ENCODE data around the gene NR2F1.
A peak's percentile ranks its signal among the peaks of the same experiment; 100 is the strongest.

NR2F1 gene

DNA sequence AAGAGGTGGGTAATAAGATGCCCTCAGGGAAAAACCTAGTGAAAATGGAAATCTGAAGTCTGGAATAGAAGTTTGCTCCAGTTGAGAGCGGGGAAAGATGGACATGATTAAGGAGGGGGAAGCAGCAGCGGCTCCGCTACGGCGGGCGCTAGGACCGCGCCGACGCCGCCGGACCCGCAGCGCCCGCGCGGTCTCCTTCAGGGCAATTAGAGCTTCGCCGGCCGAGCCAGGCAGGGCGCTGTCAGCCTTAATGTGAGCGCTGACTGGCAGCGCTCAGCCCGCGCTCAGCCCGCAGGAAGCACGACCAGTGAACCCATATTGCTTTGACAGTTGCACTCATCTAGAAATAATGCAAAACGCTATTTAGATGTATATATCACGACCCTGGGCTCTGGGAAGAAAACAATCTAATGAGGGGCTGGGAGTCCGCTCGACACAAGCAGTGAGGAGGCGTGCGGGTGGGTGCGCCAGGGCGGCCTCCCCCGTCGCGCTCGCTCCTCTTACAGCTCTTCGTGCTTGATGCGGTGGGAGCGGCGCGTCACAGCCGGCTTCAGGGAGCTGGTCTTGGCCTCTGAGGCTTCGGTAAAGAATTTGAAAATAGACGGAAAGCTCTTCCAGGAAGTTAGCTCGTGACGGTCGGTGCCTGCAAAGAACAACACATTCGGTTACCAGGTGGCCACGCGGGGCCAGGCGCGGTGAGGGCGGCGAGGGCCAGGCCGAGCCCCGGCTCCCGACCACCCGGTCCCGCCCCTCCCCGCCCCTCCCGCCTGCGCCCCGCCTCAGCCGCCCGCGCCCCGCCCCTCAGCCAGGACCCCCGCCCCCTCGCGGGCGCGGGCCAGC, 37.7 kb downstream of the NR2F1 start (continued):
- TF ChIP-seq, protein P1, sequence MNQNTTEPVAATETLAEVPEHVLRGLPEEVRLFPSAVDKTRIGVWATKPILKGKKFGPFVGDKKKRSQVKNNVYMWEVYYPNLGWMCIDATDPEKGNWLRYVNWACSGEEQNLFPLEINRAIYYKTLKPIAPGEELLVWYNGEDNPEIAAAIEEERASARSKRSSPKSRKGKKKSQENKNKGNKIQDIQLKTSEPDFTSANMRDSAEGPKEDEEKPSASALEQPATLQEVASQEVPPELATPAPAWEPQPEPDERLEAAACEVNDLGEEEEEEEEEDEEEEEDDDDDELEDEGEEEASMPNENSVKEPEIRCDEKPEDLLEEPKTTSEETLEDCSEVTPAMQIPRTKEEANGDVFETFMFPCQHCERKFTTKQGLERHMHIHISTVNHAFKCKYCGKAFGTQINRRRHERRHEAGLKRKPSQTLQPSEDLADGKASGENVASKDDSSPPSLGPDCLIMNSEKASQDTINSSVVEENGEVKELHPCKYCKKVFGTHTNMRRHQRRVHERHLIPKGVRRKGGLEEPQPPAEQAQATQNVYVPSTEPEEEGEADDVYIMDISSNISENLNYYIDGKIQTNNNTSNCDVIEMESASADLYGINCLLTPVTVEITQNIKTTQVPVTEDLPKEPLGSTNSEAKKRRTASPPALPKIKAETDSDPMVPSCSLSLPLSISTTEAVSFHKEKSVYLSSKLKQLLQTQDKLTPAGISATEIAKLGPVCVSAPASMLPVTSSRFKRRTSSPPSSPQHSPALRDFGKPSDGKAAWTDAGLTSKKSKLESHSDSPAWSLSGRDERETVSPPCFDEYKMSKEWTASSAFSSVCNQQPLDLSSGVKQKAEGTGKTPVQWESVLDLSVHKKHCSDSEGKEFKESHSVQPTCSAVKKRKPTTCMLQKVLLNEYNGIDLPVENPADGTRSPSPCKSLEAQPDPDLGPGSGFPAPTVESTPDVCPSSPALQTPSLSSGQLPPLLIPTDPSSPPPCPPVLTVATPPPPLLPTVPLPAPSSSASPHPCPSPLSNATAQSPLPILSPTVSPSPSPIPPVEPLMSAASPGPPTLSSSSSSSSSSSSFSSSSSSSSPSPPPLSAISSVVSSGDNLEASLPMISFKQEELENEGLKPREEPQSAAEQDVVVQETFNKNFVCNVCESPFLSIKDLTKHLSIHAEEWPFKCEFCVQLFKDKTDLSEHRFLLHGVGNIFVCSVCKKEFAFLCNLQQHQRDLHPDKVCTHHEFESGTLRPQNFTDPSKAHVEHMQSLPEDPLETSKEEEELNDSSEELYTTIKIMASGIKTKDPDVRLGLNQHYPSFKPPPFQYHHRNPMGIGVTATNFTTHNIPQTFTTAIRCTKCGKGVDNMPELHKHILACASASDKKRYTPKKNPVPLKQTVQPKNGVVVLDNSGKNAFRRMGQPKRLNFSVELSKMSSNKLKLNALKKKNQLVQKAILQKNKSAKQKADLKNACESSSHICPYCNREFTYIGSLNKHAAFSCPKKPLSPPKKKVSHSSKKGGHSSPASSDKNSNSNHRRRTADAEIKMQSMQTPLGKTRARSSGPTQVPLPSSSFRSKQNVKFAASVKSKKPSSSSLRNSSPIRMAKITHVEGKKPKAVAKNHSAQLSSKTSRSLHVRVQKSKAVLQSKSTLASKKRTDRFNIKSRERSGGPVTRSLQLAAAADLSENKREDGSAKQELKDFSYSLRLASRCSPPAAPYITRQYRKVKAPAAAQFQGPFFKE (tag by site-specific recombination; IDR thresholded peaks at IDR 0.05; ENCODE audit: borderline replicate concordance): no peak
- TF ChIP-seq ZNF169 (tag by site-specific recombination; IDR thresholded peaks at IDR 0.05) (no peak), ZNF426 (tag by site-specific recombination; IDR thresholded peaks at IDR 0.05) (no peak), ZNF670 (tag by site-specific recombination; IDR thresholded peaks at IDR 0.05; ENCODE audit: low read depth) (no peak), PRDM1 (tag by site-specific recombination; IDR thresholded peaks at IDR 0.05) (peak; percentile 32; the same call in 1 of the 2 replicates), ZNF274 (IDR thresholded peaks at IDR 0.05; ENCODE audit: low read length) (no peak), ZNF274 (tag by site-specific recombination; IDR thresholded peaks at IDR 0.05; ENCODE audit: borderline replicate concordance) (no peak), FEZF1 (tag by site-specific recombination; IDR thresholded peaks at IDR 0.05) (0 out of 2 replicates have a peak, but pooled peaks have one; percentile 19), ZNF843 (tag by site-specific recombination; IDR thresholded peaks at IDR 0.05) (no peak; the same call in none of the 2 replicates), ZNF394 (tag by site-specific recombination; IDR thresholded peaks at IDR 0.05; ENCODE audit: borderline replicate concordance) (peak; percentile 32; the same call in 1 of the 2 replicates), ZNF776 (tag by site-specific recombination; IDR thresholded peaks at IDR 0.05; ENCODE audit: borderline replicate concordance) (no peak), ZNF37A (tag by site-specific recombination; IDR thresholded peaks at IDR 0.05) (no peak), ZNF324 (tag by site-specific recombination; IDR thresholded peaks at IDR 0.05) (peak; percentile 70), MYNN (tag by site-specific recombination; IDR thresholded peaks at IDR 0.05; ENCODE audit: borderline replicate concordance) (no peak), ZBTB7A (tag by site-specific recombination; IDR thresholded peaks at IDR 0.05; ENCODE audit: low read depth) (0 out of 2 replicates have a peak, but pooled peaks have one; percentile 35), ZNF391 (tag by site-specific recombination; IDR thresholded peaks at IDR 0.05; ENCODE audit: borderline replicate concordance, low read depth) (0 out of 2 replicates have a peak, but pooled peaks have one; percentile 12), ZNF621 (tag by site-specific recombination; IDR thresholded peaks at IDR 0.05) (no peak), ZNF654 (tag by site-specific recombination; IDR thresholded peaks at IDR 0.05; ENCODE audit: low read depth) (no peak), ZNF837 (tag by site-specific recombination; IDR thresholded peaks at IDR 0.05) (no peak), ZNF146 (tag by site-specific recombination; IDR thresholded peaks at IDR 0.05) (no peak), TCF7L2 (IDR thresholded peaks at IDR 0.05; ENCODE audit: borderline replicate concordance, low read depth, low read length) (no peak), ZNF701 (tag by site-specific recombination; IDR thresholded peaks at IDR 0.05) (no peak), IKZF3 (tag by site-specific recombination; IDR thresholded peaks at IDR 0.05) (0 out of 2 replicates have a peak, but pooled peaks have one; percentile 27), ZSCAN30 (tag by site-specific recombination; IDR thresholded peaks at IDR 0.05) (peak; percentile 52; the same call in 1 of the 2 replicates), ZFHX2 (tag by site-specific recombination; conservative IDR thresholded peaks at IDR 0.05) (peak; percentile 71)
- TF ChIP-seq, protein P2, sequence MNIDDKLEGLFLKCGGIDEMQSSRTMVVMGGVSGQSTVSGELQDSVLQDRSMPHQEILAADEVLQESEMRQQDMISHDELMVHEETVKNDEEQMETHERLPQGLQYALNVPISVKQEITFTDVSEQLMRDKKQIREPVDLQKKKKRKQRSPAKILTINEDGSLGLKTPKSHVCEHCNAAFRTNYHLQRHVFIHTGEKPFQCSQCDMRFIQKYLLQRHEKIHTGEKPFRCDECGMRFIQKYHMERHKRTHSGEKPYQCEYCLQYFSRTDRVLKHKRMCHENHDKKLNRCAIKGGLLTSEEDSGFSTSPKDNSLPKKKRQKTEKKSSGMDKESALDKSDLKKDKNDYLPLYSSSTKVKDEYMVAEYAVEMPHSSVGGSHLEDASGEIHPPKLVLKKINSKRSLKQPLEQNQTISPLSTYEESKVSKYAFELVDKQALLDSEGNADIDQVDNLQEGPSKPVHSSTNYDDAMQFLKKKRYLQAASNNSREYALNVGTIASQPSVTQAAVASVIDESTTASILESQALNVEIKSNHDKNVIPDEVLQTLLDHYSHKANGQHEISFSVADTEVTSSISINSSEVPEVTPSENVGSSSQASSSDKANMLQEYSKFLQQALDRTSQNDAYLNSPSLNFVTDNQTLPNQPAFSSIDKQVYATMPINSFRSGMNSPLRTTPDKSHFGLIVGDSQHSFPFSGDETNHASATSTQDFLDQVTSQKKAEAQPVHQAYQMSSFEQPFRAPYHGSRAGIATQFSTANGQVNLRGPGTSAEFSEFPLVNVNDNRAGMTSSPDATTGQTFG (tag by site-specific recombination; IDR thresholded peaks at IDR 0.05; ENCODE audit: borderline replicate concordance): no peak
- TF ChIP-seq, protein P3, sequence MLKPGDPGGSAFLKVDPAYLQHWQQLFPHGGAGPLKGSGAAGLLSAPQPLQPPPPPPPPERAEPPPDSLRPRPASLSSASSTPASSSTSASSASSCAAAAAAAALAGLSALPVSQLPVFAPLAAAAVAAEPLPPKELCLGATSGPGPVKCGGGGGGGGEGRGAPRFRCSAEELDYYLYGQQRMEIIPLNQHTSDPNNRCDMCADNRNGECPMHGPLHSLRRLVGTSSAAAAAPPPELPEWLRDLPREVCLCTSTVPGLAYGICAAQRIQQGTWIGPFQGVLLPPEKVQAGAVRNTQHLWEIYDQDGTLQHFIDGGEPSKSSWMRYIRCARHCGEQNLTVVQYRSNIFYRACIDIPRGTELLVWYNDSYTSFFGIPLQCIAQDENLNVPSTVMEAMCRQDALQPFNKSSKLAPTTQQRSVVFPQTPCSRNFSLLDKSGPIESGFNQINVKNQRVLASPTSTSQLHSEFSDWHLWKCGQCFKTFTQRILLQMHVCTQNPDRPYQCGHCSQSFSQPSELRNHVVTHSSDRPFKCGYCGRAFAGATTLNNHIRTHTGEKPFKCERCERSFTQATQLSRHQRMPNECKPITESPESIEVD (tag by site-specific recombination; IDR thresholded peaks at IDR 0.05): no peak
- TF ChIP-seq, protein P4, sequence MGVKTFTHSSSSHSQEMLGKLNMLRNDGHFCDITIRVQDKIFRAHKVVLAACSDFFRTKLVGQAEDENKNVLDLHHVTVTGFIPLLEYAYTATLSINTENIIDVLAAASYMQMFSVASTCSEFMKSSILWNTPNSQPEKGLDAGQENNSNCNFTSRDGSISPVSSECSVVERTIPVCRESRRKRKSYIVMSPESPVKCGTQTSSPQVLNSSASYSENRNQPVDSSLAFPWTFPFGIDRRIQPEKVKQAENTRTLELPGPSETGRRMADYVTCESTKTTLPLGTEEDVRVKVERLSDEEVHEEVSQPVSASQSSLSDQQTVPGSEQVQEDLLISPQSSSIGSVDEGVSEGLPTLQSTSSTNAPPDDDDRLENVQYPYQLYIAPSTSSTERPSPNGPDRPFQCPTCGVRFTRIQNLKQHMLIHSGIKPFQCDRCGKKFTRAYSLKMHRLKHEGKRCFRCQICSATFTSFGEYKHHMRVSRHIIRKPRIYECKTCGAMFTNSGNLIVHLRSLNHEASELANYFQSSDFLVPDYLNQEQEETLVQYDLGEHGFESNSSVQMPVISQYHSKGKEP (tag by site-specific recombination; IDR thresholded peaks at IDR 0.05): 0 out of 2 replicates have a peak, but pooled peaks have one; percentile 38
